ENCODE results near the gene APEH.

APEH gene

GRCh38 chr3:49689046-49689907 lies 15.1 kb downstream of the APEH start, which contains the start of the genes MST1 and RNF123 (continued):
- TF ChIP-seq ZNF280D (tag by site-specific recombination; IDR thresholded peaks at IDR 0.05) (no peak), ZNF600 (tag by site-specific recombination; IDR thresholded peaks at IDR 0.05) (peak; percentile 42), ZNF335 (tag by site-specific recombination; conservative IDR thresholded peaks at IDR 0.05) (peak; percentile 81), ZNF843 (tag by site-specific recombination; IDR thresholded peaks at IDR 0.05) (peak; percentile 31; the same call in 1 of the 2 replicates), INSM2 (tag by site-specific recombination; IDR thresholded peaks at IDR 0.05) (no peak), ZNF555 (tag by site-specific recombination; conservative IDR thresholded peaks at IDR 0.05) (no peak), ZNF221 (tag by site-specific recombination; IDR thresholded peaks at IDR 0.05; ENCODE audit: borderline replicate concordance) (no peak), ZBTB26 (tag by site-specific recombination; optimal IDR thresholded peaks at IDR 0.05) (peak; percentile 96), SCRT2 (tag by site-specific recombination; IDR thresholded peaks at IDR 0.05) (peak; percentile 91), YY2 (tag by site-specific recombination; IDR thresholded peaks at IDR 0.05) (no peak), ZNF350 (tag by site-specific recombination; IDR thresholded peaks at IDR 0.05) (no peak), ZNF114 (tag by site-specific recombination; IDR thresholded peaks at IDR 0.05) (no peak), ATF2 (tag by site-specific recombination; IDR thresholded peaks at IDR 0.05; ENCODE audit: low read depth) (no peak), ZXDB (tag by site-specific recombination; IDR thresholded peaks at IDR 0.05) (peak; percentile 60; the same call in 1 of the 2 replicates), GLI2 (tag by site-specific recombination; IDR thresholded peaks at IDR 0.05; ENCODE audit: borderline replicate concordance, low read depth) (no peak), WT1 (tag by site-specific recombination; IDR thresholded peaks at IDR 0.05) (no peak), TCF7L2 (IDR thresholded peaks at IDR 0.05; ENCODE audit: borderline replicate concordance, low read depth, low read length) (no peak), ZNF391 (tag by site-specific recombination; IDR thresholded peaks at IDR 0.05; ENCODE audit: borderline replicate concordance, low read depth) (0 out of 2 replicates have a peak, but pooled peaks have one; percentile 32), HOXA7 (CRISPR knock-in tag; IDR thresholded peaks at IDR 0.05; ENCODE audit: borderline replicate concordance) (no peak), ZNF629 (tag by site-specific recombination; IDR thresholded peaks at IDR 0.05) (peak; percentile 26; the same call in 1 of the 2 replicates), ELK4 (IDR thresholded peaks at IDR 0.05; ENCODE audit: borderline replicate concordance, low read depth, low read length) (no peak), OSR2 (tag by site-specific recombination; IDR thresholded peaks at IDR 0.05) (no peak), ZNF274 (IDR thresholded peaks at IDR 0.05; ENCODE audit: low read length) (no peak), ZNF274 (tag by site-specific recombination; IDR thresholded peaks at IDR 0.05; ENCODE audit: borderline replicate concordance) (no peak), CTCF (tag by site-specific recombination; IDR thresholded peaks at IDR 0.05) (peak; percentile 50), ZBTB20 (tag by site-specific recombination; IDR thresholded peaks at IDR 0.05) (peak; percentile 67; the same call in 1 of the 2 replicates), ZNF362 (tag by site-specific recombination; IDR thresholded peaks at IDR 0.05) (no peak)
